Stimulated activated naive CD8-positive, alpha-beta T cell treated with anti-CD3 and anti-CD28 coated beads, Interleukin-15, Interleukin-2, amounts not matched to agents 100 ng/mL and 50 ng/mL, for 24 hours (primary cell): ENCODE data around the gene SLC6A18.

Experiments
- H3K27ac Mint-ChIP-seq: one replicate; pipeline ENCODE4 v1.8.0; 2021; ENCODE audit warnings: mild to moderate bottlenecking, mixed read lengths
- H3K27me3 Mint-ChIP-seq: one replicate; pipeline ENCODE4 v1.8.0; 2021; ENCODE audit warnings: mixed read lengths
- H3K36me3 Mint-ChIP-seq: one replicate; pipeline ENCODE4 v1.8.0; 2021; ENCODE audit warnings: low read depth, mixed read lengths
- H3K4me1 Mint-ChIP-seq: one replicate; pipeline ENCODE4 v1.8.0; 2021; ENCODE audit warnings: low read depth, mixed read lengths
- H3K4me3 Mint-ChIP-seq: one replicate; pipeline ENCODE4 v1.8.0; 2021; ENCODE audit warnings: mild to moderate bottlenecking, mixed read lengths
- H3K9me3 Mint-ChIP-seq: one replicate; pipeline ENCODE4 v1.8.0; 2021; ENCODE audit warnings: mixed read lengths

The SLC6A18 gene

DNA sequence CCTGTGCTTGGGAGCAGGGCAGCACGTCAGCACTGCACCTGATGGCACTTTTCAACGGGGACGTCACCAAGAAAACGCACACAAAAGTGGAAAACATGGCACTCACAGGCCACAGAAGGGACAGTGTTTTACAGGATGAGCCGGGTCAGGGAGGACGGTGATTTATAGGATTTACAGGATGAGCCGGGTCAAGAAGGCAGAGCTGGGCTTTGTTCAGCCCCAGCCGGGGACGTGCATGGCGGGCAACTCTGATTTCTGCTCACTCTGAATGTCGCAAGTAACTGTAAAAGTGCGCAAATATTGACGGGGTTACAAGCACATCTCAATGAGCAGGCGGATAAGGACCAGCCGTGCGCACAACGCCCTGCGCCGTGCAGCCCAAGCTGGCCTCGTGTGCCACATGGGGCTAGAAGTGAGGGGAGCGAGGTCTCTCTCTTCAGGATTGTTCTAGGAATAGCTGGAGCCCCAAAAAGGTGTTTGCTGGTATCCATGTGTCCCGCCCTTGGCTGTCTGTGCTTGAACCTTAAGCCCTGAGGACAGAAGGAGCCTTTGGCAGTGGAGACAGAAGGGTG, 16.4 kb downstream of the SLC6A18 start:
- Mint-ChIP-seq H3K9me3 (no peaks in the 10 kb centered on the region), H3K27ac (no peak overlapping the region), H3K36me3 (no peaks in the 10 kb centered on the region), H3K4me3 (no peak overlapping the region), H3K4me1 (no peaks in the 10 kb centered on the region), H3K27me3 (no peaks in the 10 kb centered on the region)

DNA sequence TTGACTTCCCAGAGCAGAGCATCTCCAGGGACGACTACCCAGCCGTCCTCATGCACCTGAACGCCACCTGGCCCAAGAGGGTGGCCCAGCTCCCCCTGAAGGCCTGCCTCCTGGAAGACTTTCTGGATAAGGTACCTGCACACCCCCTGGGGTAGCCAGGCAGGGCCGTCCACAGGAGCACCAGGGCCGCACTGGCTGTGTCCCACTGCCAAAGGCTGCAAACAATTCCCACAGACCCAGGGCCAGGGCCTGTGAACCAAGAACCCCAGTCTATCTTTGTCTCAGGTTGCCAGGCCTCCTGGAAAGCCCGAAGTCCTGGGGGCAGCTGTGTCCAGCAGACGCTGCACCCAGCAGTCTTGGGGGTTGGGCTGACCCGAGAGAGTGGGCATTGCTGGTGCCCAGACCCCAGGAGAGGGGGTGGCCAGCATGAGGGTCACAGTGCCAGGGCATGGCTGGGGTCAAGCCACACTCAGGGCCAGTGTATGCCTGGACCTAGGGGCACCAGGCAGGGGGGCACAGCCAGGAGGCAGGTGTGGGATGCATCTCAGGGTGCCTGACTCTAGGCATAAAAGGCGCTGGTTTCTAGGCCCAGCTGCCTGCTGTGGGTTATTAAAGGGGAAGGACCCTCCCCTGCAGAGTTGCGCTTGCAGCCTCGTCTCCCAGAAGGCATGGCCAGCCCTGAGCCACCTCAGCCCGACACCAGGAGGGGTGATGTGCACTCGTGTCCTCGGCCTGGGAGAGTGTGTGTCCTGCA, 17.7 kb downstream of the SLC6A18 start:
- Mint-ChIP-seq H3K9me3 (no peaks in the 10 kb centered on the region), H3K4me1 (no peaks in the 10 kb centered on the region), H3K27ac (no peak overlapping the region), H3K36me3 (no peaks in the 10 kb centered on the region), H3K27me3 (peaks cover 8% of the 10 kb centered on the region), H3K4me3 (no peak overlapping the region)

DNA sequence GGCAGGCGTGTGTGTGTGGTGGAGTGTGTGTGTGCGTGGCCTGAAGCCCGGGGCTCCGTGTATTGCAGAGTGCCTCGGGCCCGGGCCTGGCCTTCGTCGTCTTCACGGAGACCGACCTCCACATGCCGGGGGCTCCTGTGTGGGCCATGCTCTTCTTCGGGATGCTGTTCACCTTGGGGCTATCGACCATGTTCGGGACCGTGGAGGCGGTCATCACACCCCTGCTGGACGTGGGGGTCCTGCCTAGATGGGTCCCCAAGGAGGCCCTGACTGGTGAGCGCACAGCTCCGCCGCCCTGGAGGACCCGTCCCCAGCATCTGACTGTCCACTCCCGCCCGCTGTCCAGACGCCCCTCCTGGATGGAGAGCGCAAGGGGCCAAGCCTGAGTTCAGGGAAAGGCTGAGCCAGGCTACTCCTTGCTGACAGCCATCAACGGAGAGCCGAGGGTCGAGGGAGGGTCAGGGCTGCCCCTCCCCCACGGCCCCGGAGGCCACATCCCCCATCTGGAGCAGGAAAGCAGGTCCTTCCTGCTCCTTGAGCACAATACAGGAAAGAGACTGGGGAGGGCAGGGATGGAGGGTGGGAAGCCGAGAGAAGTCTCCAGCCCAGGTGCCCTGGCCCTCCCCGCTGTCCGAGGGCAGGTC, 18.4 kb downstream of the SLC6A18 start:
- Mint-ChIP-seq H3K9me3 (no peaks in the 10 kb centered on the region), H3K4me1 (no peaks in the 10 kb centered on the region), H3K4me3 (no peak overlapping the region), H3K36me3 (no peaks in the 10 kb centered on the region), H3K27ac (no peak overlapping the region), H3K27me3 (peaks cover 8% of the 10 kb centered on the region)

DNA sequence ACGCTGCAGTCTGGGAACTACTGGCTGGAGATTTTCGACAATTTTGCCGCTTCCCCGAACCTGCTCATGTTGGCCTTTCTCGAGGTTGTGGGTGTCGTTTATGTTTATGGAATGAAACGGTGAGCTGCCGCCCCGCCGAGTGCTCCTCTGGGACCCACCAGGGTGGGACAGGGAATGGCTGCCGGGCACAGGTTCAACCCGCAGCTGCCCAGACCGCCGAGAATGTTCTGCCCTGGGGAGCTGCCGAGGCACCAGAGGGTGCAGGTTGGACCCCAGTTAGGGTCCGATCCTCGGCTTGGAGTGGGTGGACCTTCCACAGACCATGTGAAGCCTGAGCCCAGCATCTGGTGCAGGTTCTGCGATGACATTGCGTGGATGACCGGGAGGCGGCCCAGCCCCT, 19.1 kb downstream of the SLC6A18 start:
- H3K4me1 Mint-ChIP-seq, result no peaks in the 10 kb centered on the region
- no peaks in the 10 kb centered on the region for H3K36me3 Mint-ChIP-seq
- peaks cover 8% of the 10 kb centered on the region for H3K27me3 Mint-ChIP-seq
- H3K4me3 Mint-ChIP-seq, result no peak overlapping the region
- no peaks in the 10 kb centered on the region for H3K9me3 Mint-ChIP-seq
- H3K27ac Mint-ChIP-seq, result no peak overlapping the region

DNA sequence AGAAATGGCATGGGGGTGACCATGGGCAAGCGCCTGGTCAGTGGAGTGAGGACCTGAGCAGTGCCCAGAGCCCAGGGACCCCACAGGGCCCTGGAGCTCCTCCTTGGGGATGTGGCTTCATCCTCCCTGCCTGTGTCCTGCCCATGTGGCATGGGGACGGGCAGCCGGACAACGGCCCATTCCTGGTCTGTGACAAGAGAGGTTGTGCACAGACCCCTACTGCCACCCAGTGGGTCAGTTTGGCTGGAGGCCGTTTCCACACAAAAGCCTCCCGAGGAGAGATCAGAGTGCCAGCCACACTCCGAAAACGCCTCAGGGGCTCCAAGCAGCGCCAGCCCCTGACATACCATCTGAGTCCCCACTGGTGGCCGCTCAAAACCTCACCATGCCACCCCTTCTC, 19.8 kb downstream of the SLC6A18 start:
- Mint-ChIP-seq H3K27me3 (peaks cover 8% of the 10 kb centered on the region), H3K4me1 (no peaks in the 10 kb centered on the region), H3K9me3 (no peaks in the 10 kb centered on the region), H3K27ac (no peak overlapping the region), H3K4me3 (no peak overlapping the region), H3K36me3 (no peaks in the 10 kb centered on the region)

DNA sequence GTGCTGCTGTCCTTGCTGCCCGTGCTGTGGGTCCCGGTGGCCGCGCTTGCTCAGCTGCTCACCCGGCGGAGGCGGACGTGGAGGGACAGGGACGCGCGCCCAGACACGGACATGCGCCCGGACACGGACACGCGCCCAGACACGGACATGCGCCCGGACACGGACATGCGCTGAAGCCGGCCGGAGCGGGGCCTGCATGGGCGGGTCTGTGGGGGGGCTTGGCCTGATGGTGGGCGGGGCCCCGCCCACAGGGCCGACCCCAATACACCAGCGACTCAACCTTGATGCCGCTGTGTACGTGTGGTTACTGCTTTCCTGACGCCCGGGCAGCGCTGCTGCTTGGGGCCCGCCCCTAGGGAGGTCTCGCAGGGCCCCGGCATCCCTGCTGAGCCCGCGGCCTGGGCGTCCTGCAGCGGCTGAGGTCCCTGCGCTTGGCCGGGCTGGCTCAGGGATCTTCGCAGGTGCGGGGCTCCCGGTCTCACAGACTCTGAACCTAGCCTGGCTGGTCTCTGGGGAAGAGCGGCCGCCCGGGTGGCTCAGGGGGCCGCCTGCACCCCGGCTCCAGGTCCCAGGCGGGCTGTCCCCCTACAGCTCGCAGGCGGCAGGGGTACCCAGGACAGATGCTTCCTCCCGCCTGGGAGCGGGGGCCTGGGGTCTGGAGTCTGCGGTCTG, 20.9 kb downstream of the SLC6A18 start:
- Mint-ChIP-seq H3K27me3 (peaks cover 8% of the 10 kb centered on the region), H3K27ac (no peak overlapping the region), H3K4me3 (no peak overlapping the region), H3K9me3 (no peaks in the 10 kb centered on the region), H3K4me1 (no peaks in the 10 kb centered on the region), H3K36me3 (no peaks in the 10 kb centered on the region)

DNA sequence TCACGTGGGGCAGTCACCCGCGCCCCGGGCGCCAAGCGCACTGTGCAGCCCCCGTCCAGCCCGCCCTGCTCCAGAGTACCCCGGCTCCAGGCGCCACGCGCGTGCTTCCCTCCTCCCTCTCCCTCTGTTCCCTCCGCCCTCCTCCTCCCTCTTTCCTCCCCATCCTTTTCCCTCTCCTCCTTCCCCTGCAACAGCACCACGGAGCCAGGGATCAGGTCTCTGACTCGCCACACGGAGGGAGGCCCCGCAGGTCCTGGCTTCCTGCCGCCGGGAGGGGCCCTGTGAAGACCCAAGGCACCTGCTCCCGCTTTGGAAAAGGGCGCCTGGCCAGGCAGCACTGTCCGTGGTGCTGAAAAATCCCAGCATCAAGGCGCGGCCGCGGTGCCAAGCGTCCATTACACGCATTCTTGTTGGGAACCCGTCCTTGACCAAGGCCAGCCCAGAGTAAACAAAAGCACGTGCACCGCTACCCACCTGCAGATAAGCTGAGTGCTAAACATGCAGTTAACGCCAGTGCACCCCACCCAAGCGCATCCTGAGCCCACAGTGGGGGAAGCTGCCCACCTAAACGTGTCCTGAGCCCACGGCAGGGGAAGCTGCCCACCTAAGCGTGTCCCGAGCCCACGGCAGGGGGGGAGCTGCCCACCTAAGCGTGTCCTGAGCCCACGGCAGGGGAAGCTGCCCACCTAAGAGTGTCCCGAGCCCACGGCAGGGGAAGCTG, 21.7 kb downstream of the SLC6A18 start:
- Mint-ChIP-seq H3K36me3 (no peaks in the 10 kb centered on the region), H3K27ac (no peak overlapping the region), H3K4me3 (no peak overlapping the region), H3K4me1 (no peaks in the 10 kb centered on the region), H3K27me3 (peaks cover 8% of the 10 kb centered on the region), H3K9me3 (no peaks in the 10 kb centered on the region)

DNA sequence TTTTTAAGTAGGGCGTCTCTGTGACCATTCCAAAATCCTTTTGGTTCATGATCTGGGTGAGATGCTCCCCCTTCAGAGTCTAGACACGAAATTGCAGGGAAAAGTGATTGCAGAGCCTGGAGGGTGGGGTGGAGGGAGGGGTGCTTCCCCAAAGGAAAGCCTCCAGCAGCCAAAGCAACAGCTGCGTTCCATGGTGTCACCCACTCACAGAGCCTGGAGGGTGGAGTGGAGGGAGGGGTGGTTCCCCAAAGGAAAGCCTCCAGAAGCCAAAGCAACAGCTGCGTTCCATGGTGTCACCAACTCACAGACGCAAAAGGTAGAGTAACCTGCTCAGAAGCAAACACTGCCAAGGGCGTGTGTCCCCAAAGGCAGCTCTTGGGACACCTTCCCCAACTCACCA, 22.6 kb downstream of the SLC6A18 start:
- Mint-ChIP-seq H3K27ac (no peak overlapping the region), H3K36me3 (no peaks in the 10 kb centered on the region), H3K9me3 (no peaks in the 10 kb centered on the region), H3K4me1 (no peaks in the 10 kb centered on the region), H3K4me3 (no peak overlapping the region), H3K27me3 (peaks cover 8% of the 10 kb centered on the region)

DNA sequence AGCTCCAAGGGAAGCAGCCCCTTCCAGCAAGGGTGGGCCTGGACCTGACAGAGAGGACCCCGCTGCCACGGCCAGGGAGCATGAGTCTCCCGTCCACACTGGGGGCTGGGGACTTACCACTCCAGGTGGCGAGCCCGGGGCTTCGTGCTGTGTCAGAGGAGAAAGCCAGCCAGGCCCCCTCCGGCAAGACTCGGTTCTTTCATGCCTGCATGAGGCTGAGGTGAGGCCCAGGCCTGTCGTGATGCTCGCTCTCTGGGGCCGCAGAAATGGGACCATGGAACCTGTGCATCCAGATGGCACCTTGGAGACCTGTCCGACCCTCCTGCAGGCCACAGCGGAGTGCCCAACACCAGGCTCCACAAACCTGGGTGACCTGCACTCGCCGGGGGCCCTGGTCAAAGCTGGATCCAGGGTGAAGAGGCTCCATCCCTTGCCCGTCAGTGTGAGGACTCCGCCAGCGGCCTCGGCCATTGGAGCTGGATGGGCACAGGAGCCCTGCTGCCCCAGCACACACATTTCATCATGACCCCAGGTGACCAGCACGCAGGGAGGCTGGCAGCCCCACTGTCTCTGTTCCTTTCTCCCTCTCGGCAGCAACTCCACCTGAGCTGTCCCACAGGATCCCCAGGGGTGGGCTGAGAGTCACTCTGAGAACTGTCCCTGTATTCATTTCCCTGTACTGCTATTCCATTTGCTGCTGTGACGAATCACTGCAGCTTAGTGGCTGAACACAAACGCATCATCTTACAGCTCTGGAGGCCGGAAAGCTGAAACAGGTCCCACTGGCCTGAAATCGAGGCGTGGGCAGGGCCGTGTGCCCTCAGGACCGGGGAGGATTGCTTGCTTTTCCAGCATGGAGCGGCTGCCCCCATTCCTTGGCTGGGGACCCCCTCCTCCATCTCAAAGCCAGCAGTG, 24.4 kb downstream of the SLC6A18 start:
- Mint-ChIP-seq H3K27me3 (peaks cover 8% of the 10 kb centered on the region), H3K27ac (no peak overlapping the region), H3K36me3 (no peaks in the 10 kb centered on the region), H3K9me3 (no peaks in the 10 kb centered on the region), H3K4me3 (no peak overlapping the region), H3K4me1 (peaks cover 3% of the 10 kb centered on the region)

DNA sequence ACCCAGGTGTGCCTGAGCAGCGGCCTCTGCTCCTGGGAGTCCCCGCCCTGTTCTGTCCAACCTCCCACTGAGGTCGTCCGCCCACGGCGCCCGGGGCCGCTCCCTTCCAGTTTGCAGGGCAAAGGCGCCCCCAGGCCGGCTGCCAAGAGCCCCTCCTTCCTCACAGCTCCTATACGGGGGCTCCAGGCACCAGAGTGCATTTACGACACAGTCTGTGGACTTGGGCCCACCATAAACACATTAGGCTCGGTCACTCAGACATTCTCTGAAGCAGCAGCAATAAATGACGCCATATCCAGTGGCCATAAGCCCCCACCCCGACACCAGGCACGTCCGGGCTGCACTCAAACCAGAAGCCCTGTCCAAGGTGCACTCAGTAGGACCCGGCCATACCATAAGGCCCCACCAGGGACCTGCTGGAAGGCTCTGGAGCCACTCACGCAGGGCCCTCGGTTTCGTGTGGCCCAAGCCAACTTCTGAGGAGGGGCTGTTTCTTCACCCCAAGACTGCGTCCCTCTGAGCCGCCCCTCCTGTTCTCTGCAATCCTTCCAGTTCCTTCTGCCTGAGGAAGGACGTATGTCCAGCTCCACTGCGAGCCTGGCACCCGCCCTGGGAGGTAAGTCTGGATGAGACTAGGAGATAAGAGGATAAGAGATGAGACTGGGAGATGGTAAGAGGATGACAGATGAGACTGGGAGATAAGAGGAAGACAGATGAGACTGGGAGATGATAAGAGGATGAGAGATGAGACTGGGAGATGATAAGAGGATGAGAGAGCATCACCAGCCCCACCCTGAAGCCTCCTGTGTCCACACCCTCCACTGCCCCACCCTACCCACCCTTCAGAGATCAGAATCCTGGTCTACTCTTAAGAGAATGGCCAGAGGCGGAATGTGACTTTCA, 26.7 kb downstream of the SLC6A18 start:
- H3K36me3 Mint-ChIP-seq, result no peaks in the 10 kb centered on the region
- H3K27ac Mint-ChIP-seq, result no peak overlapping the region
- no peaks in the 10 kb centered on the region for H3K9me3 Mint-ChIP-seq
- H3K4me1 Mint-ChIP-seq, result peaks cover 15% of the 10 kb centered on the region
- no peak overlapping the region for H3K4me3 Mint-ChIP-seq
- H3K27me3 Mint-ChIP-seq, result peaks cover 5% of the 10 kb centered on the region

DNA sequence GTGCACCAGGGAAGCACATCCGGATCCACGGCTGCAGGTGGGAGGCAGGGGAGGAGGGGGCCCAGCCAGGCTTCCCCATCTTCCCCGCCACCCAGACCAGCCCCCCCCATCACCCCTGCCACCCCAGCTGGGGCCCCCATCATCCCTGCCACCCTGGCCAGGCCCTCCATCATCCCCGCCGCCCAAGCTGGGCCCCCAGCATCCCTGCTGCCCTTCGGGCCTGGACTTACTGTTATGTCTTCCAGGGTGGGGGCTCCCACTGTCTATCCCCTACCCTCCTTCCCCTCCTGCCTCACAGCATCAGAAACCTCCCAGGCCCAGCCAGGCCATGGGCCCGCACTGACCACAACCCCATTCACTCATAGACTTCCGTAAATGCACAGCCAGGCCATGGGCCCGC, 27.5 kb downstream of the SLC6A18 start:
- H3K4me1 Mint-ChIP-seq, result peaks cover 15% of the 10 kb centered on the region
- no peak overlapping the region for H3K4me3 Mint-ChIP-seq
- no peak overlapping the region for H3K27ac Mint-ChIP-seq
- H3K9me3 Mint-ChIP-seq, result no peaks in the 10 kb centered on the region
- H3K36me3 Mint-ChIP-seq, result no peaks in the 10 kb centered on the region
- H3K27me3 Mint-ChIP-seq, result peaks cover under 1% of the 10 kb centered on the region

DNA sequence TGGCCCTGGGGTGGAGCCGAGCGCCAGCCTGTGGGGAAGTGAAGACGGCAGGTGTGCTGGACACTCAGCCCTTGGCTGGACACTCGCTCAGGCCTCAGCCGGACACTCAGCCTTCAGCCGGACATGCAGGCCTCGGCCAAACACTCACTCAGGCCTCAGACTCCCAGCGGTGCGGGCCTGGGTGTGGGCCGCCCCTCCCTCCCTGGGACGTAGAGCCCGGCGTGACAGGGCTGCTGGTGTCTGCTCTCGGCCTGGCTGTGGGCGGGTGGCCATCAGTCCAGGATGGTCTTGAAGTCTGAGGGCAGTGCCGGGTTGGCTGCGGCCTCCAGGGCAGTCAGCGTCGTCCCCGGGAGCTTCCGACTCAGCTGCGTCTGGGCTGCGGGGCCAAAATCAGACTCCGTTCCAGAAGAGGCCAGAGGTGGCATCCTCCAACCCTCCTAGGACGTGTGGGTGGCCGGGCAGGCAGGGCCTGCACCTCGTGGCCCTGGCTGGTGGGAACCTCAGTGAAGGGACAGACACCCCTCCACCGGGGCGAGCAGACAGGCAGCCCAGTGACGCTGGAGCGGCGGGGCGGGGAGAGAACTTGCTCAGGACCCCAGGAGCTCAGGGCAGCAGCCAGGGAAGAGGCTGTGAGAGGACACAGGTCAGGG, 28.4 kb downstream of the SLC6A18 start:
- H3K27ac Mint-ChIP-seq, result no peak overlapping the region
- no peaks in the 10 kb centered on the region for H3K36me3 Mint-ChIP-seq
- H3K9me3 Mint-ChIP-seq, result no peaks in the 10 kb centered on the region
- no peaks in the 10 kb centered on the region for H3K27me3 Mint-ChIP-seq
- H3K4me3 Mint-ChIP-seq, result no peak overlapping the region
- peaks cover 15% of the 10 kb centered on the region for H3K4me1 Mint-ChIP-seq

DNA sequence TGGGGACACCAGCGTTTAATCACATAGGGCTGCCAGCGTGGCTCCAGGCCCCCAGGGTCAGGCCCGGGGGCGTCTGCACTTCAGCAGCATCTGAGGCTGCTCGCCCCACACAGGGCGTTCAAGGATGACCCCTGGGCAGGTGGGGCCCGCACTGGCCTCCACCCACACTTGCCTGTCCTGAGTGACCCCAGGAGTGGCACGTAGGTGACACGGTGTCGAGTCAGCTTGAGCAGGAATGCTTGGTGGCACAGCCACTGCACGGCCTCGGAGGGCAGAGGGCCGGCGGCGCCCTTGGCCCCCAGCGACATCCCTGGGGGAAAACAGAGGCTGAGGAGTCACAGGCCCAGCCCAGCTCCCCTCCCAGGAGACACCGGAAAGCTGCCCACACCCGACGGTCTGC, 29.0 kb downstream of the SLC6A18 start:
- no peaks in the 10 kb centered on the region for H3K36me3 Mint-ChIP-seq
- no peak overlapping the region for H3K27ac Mint-ChIP-seq
- H3K27me3 Mint-ChIP-seq, result no peaks in the 10 kb centered on the region
- no peak overlapping the region for H3K4me3 Mint-ChIP-seq
- no peaks in the 10 kb centered on the region for H3K9me3 Mint-ChIP-seq
- peaks cover 15% of the 10 kb centered on the region for H3K4me1 Mint-ChIP-seq
